Esophagus muscularis mucosa (tissue), 4 donors: Measurements from ENCODE around the gene TLK2.

ENCODE experiments used
- EP300 ChIP-seq: sonication (generic); formaldehyde crosslinking; IDR thresholded peaks from one replicate; pipeline ENCODE4 v1.6.1; 2017; ENCODE audit warnings: antibody characterized with exemption
- POLR2A ChIP-seq: fragments of 450-650 bp; IDR thresholded peaks from one replicate; pipeline ENCODE4 v1.6.1; 2017; ENCODE audit warnings: antibody characterized with exemption, moderate library complexity, mild to moderate bottlenecking, low read depth
- POLR2AphosphoS5 ChIP-seq, 2 donors: sonication (generic); formaldehyde crosslinking; IDR thresholded peaks; one replicate each; pipeline ENCODE4 v1.6.1; 2017; ENCODE audit warnings: antibody characterized with exemption in 2 of 2
- TF ChIP-seq, protein P1 (sequence below), 3 experiments: fragments of 200-600 bp in 2 of 3; fragments of 450-650 bp in 1 of 3; sonication (generic) in 2 of 3; IDR thresholded peaks; one replicate each; pipeline ENCODE4 v1.5.1; 2017 to 2019; ENCODE audit warnings: antibody characterized with exemption in 3 of 3, mild to moderate bottlenecking in 2 of 3, moderate library complexity in 1 of 3

DNA sequence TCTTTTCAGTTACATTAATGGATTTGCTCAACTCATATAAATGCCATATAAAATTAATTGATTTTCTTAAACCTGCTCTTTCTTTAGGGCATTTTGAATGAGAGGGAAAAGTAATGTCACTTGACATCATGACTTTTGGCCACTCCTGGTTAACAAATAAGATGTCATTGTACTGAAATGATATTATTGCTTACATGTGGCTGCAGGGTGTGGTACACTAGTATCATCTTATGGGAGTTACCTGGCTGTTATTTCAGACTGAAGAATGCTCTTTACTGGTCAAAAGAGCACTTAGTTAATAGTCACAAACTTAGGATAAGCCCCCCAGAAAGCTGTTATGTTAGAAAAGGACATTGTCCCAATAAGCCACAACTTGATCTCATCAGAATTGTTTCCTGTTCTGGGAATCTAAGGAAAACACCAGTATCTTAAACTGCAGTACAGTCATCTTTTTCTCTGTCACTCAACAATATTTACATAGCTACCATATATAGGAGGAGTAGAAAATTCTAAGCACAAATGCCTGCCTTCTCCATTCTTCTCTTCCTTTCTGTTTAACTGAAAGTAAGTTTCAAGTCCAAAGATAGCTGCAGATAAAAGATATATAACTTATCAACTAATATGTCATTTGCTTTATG, 95.0 kb downstream of the TLK2 start:
- TF ChIP-seq, protein P1, sequence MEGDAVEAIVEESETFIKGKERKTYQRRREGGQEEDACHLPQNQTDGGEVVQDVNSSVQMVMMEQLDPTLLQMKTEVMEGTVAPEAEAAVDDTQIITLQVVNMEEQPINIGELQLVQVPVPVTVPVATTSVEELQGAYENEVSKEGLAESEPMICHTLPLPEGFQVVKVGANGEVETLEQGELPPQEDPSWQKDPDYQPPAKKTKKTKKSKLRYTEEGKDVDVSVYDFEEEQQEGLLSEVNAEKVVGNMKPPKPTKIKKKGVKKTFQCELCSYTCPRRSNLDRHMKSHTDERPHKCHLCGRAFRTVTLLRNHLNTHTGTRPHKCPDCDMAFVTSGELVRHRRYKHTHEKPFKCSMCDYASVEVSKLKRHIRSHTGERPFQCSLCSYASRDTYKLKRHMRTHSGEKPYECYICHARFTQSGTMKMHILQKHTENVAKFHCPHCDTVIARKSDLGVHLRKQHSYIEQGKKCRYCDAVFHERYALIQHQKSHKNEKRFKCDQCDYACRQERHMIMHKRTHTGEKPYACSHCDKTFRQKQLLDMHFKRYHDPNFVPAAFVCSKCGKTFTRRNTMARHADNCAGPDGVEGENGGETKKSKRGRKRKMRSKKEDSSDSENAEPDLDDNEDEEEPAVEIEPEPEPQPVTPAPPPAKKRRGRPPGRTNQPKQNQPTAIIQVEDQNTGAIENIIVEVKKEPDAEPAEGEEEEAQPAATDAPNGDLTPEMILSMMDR (IDR thresholded peaks at IDR 0.05): no peak
- TF ChIP-seq POLR2A (no peak), EP300 (no peak), POLR2AphosphoS5 (IDR thresholded peaks at IDR 0.05) (no peak)
